ENCODE results near the gene EFNA1. TPM values are rescaled to one million over a fixed set of nuclear protein-coding genes. Genes with fewer than 3 reads are reported as not detected.

Gene EFNA1
- total and polyA plus RNA-seq, 2 of the 13 experiments (the other 11 are each of a cell fraction or from before 2014, with no cell fraction given), result 81.8 to 874 TPM

DNA sequence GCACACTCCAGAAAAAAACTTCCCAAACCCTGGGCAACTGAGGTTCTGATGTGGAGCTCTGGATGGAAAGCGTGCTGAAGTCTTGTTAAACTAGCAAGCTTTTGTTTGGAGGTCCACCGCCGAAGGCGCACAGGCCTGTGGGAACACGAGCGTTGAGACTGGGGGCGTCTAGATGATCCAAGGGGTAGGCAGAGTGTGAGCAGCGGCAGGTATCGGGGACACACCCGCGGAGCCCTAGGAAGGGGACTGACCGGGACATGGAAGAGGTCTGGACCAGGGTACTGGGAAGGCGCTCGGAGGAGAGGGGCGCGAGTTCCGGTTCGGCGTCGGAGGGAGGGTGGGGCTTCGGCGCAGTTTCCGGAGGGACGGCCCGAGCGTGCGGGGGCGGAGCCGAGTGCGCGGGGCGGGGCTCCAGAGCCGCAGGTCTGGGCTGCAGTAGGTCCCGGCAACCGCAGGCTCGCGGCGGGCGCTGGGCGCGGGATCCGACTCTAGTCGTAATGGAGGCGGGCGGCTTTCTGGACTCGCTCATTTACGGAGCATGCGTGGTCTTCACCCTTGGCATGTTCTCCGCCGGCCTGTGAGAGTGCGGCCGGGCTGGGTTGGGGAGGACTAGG, 7.8 kb downstream of the EFNA1 start, which contains the start of gene SLC50A1 (continued):
- TF ChIP-seq SYNCRIP (IDR thresholded peaks at IDR 0.05; ENCODE audit: insufficient read depth, low read depth, low read length), result no peak
- TF ChIP-seq NFE2L1 (CRISPR knock-in tag; IDR thresholded peaks at IDR 0.05; ENCODE audit: borderline replicate concordance), result no peak
- TF ChIP-seq ZNF550 (CRISPR knock-in tag; IDR thresholded peaks at IDR 0.05; ENCODE audit: borderline replicate concordance), result no peak
- TF ChIP-seq, protein P1, sequence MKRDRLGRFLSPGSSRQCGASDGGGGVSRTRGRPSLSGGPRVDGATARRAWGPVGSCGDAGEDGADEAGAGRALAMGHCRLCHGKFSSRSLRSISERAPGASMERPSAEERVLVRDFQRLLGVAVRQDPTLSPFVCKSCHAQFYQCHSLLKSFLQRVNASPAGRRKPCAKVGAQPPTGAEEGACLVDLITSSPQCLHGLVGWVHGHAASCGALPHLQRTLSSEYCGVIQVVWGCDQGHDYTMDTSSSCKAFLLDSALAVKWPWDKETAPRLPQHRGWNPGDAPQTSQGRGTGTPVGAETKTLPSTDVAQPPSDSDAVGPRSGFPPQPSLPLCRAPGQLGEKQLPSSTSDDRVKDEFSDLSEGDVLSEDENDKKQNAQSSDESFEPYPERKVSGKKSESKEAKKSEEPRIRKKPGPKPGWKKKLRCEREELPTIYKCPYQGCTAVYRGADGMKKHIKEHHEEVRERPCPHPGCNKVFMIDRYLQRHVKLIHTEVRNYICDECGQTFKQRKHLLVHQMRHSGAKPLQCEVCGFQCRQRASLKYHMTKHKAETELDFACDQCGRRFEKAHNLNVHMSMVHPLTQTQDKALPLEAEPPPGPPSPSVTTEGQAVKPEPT (CRISPR knock-in tag; IDR thresholded peaks at IDR 0.05; ENCODE audit: low read depth), result no peak; the same call in 1 of the 2 replicates
- peak; percentile 59; the same call in 1 of the 2 replicates for TF ChIP-seq ZNF678 (CRISPR knock-in tag; IDR thresholded peaks at IDR 0.05)
- no peak for TF ChIP-seq FOXK1 (CRISPR knock-in tag; IDR thresholded peaks at IDR 0.05; ENCODE audit: borderline replicate concordance, low read depth)
- peak; percentile 96 for TF ChIP-seq POLR2G (IDR thresholded peaks at IDR 0.05; ENCODE audit: low read depth, low read length)
- TF ChIP-seq ZEB1 (IDR thresholded peaks at IDR 0.05; ENCODE audit: insufficient replicate concordance, low read depth), result no peak
- TF ChIP-seq, protein P2, sequence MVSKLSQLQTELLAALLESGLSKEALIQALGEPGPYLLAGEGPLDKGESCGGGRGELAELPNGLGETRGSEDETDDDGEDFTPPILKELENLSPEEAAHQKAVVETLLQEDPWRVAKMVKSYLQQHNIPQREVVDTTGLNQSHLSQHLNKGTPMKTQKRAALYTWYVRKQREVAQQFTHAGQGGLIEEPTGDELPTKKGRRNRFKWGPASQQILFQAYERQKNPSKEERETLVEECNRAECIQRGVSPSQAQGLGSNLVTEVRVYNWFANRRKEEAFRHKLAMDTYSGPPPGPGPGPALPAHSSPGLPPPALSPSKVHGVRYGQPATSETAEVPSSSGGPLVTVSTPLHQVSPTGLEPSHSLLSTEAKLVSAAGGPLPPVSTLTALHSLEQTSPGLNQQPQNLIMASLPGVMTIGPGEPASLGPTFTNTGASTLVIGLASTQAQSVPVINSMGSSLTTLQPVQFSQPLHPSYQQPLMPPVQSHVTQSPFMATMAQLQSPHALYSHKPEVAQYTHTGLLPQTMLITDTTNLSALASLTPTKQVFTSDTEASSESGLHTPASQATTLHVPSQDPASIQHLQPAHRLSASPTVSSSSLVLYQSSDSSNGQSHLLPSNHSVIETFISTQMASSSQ (IDR thresholded peaks at IDR 0.05; ENCODE audit: low read depth), result no peak
- TF ChIP-seq, protein P2 (CRISPR knock-in tag; IDR thresholded peaks at IDR 0.05; ENCODE audit: borderline replicate concordance), result peak; percentile 77; the same call in 1 of the 2 replicates
- TF ChIP-seq ZBTB7B (CRISPR knock-in tag; IDR thresholded peaks at IDR 0.05), result peak; percentile 42; the same call in 1 of the 2 replicates
- TF ChIP-seq MAZ (IDR thresholded peaks at IDR 0.05; ENCODE audit: borderline replicate concordance, low read depth, low read length), result peak; percentile 68; the same call in 1 of the 2 replicates
- TF ChIP-seq MAZ (CRISPR knock-in tag; IDR thresholded peaks at IDR 0.05; ENCODE audit: low read depth), result peak; percentile 53
- TF ChIP-seq, protein P3, sequence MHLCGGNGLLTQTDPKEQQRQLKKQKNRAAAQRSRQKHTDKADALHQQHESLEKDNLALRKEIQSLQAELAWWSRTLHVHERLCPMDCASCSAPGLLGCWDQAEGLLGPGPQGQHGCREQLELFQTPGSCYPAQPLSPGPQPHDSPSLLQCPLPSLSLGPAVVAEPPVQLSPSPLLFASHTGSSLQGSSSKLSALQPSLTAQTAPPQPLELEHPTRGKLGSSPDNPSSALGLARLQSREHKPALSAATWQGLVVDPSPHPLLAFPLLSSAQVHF (CRISPR knock-in tag; IDR thresholded peaks at IDR 0.05), result peak; percentile 89; the same call in 1 of the 2 replicates
- TF ChIP-seq ZBTB20 (CRISPR knock-in tag; IDR thresholded peaks at IDR 0.05; ENCODE audit: borderline replicate concordance, low read depth), result peak; percentile 62
- no peak for TF ChIP-seq NCOA1 (CRISPR knock-in tag; IDR thresholded peaks at IDR 0.05)
- TF ChIP-seq GTF2F1 (IDR thresholded peaks at IDR 0.05; ENCODE audit: low read length), result no peak
- no peak for TF ChIP-seq HMGA1 (CRISPR knock-in tag; conservative IDR thresholded peaks at IDR 0.05)
- no peak for TF ChIP-seq ZNF33A (CRISPR knock-in tag; IDR thresholded peaks at IDR 0.05; ENCODE audit: borderline replicate concordance)

Measured in HepG2 (cell line).